Measurements from ENCODE around the gene KLK10.

- TF ChIP-seq CTCF (IDR thresholded peaks at IDR 0.05) (no peak), EP300 (IDR thresholded peaks at IDR 0.05) (no peak), POLR2A (IDR thresholded peaks at IDR 0.05) (no peak), POLR2AphosphoS5 (IDR thresholded peaks at IDR 0.05) (no peak)
Observed at GRCh38 chr19:50964266-50964665, 55.2 kb downstream of the KLK10 start.

All from gastroesophageal sphincter (tissue), 3 donors.